AG10803 (cell line): ENCODE measurements around the gene PLCXD3.

ENCODE experiments used
- DNase-seq: peaks from one replicate; pipeline ENCODE4 v3.0.0; 2010; ENCODE audit warnings: low read depth
- H3K4me3 ChIP-seq: 2 replicates; pipeline ENCODE4 v1.5.1; 2011; ENCODE audit warnings: mild to moderate bottlenecking, low read length, control low read depth
- TF ChIP-seq, protein P1 (sequence below): conservative IDR thresholded peaks from 2 replicates; pipeline ENCODE4 v1.5.1; 2011; ENCODE audit warnings: mild to moderate bottlenecking, low read length, control low read depth, inconsistent platforms

The PLCXD3 gene

DNA sequence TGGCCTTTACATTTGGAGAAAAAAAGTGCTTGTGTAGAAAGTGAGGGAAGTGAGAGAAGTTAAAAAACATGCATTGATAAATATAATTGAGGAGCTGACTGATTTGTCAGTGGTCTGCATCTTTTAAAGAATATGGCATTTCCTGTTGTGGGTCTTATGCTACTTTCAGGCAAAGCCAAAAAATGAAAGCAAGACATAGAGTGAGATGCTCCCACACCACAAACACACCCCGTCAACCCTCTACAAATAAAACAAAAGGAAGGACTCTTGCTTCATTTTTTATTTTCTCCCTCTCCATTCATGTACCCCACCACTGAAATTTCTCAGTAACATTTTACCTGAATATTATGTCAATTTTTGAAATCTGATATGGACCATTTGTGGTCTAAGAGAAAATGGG is 22.1 kb upstream of the PLCXD3 start:
- H3K4me3 ChIP-seq: no peak overlapping the region
- TF ChIP-seq, protein P1, sequence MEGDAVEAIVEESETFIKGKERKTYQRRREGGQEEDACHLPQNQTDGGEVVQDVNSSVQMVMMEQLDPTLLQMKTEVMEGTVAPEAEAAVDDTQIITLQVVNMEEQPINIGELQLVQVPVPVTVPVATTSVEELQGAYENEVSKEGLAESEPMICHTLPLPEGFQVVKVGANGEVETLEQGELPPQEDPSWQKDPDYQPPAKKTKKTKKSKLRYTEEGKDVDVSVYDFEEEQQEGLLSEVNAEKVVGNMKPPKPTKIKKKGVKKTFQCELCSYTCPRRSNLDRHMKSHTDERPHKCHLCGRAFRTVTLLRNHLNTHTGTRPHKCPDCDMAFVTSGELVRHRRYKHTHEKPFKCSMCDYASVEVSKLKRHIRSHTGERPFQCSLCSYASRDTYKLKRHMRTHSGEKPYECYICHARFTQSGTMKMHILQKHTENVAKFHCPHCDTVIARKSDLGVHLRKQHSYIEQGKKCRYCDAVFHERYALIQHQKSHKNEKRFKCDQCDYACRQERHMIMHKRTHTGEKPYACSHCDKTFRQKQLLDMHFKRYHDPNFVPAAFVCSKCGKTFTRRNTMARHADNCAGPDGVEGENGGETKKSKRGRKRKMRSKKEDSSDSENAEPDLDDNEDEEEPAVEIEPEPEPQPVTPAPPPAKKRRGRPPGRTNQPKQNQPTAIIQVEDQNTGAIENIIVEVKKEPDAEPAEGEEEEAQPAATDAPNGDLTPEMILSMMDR: no peak

DNA sequence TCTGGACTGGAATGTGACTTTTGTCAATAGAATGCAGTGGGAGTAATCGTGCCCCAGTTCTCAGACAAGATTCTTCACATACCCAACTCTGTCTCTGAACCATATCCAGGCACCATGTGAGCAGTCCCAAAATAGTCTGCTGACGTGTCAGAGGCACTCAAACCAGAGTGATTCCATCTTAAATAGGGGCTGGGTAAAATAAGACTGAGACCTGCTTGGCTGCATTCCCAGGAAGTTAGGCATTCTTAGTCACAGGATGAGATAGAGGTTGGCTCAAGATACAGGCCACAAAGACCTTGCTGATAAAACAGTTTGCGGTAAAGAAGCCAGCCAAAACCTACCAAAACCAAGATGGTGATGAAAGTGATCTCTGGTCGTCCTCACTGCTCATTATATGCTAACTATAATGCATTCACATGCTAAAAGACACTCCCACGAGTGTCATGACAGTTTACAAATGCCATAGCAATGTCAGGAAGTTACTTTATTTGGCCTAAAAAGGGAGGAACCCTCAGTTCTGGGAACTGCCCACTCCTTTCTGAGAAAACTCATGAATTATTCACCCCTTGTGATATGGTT is 16.9 kb upstream of the PLCXD3 start:
- TF ChIP-seq, protein P1: no peak

More for the DNA sequence above, 22.1 kb upstream of the PLCXD3 start:
- DNase-seq: no peak

DNA sequence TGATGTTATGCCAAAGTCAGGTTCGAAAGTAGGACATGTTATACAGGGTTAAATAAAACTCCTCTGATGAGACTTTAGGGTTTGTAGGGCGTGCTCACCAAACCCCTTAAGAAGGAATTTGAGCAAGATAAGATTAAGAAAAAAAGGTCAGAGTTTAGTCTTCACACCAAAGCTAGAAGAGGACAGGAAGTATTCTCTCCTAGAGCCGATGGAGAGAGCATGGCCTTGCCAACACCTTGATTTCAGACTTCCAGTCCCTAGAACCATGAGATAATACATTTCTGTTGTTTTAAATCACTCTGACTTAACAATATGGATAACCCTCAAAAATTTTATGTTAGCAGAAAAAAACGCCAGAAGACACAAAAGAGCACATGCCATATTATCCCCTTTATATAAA is 16.3 kb upstream of the PLCXD3 start:
- TF ChIP-seq, protein P1: no peak
- no peak overlapping the region for H3K4me3 ChIP-seq
- no peak for DNase-seq

More for the DNA sequence above, 16.9 kb upstream of the PLCXD3 start:
- DNase-seq: peak; percentile 90
- H3K4me3 ChIP-seq: no peak overlapping the region

DNA sequence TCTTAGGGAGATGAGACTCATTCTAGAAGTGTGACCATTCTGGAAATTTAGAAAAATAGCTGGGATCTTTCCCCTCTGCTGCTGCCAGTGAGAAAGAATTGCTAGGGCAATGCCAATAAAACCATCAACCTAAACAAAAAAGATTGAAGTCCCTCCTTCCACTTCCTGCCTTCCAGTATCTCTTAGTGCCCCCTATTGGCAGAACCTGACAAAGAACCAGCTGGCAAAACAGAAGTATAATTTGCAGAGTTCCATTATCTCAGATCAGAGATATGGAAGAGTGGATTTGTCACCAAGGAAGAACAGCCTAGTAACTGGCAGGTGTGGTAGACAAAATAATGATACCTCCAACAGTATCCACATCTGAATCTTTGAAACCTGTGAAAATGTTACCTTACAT is 13.8 kb upstream of the PLCXD3 start:
- DNase-seq: no peak
- H3K4me3 ChIP-seq: no peak overlapping the region
- TF ChIP-seq, protein P1: no peak

DNA sequence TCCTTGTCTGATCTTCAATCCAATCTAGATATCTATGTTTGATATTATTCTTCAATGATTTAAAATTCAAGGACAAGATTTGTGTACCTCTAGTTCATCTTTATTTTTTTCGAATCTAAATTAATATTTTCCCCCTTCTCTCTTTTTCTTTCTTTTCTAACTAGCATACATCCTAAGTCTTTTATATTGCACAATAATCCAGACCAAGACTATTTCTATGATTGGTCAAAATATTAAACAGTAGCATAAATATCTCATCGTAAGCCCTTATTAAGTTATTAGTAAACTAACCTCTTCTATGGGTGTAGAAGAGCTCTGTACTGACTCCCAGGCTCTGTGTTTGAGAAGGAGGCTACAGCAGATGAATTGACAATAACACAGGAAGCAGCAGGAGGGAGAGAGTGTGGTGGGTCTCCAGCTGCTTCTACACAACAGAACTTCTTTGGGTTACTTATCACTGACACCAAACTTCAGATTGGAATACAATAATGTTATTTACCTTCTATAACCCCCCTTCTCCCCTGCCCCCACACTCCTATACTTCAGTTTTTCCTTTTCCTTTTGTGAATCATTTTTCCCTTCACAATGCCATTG is 11.9 kb upstream of the PLCXD3 start:
- TF ChIP-seq, protein P1: no peak
- DNase-seq: no peak
- no peak overlapping the region for H3K4me3 ChIP-seq

DNA sequence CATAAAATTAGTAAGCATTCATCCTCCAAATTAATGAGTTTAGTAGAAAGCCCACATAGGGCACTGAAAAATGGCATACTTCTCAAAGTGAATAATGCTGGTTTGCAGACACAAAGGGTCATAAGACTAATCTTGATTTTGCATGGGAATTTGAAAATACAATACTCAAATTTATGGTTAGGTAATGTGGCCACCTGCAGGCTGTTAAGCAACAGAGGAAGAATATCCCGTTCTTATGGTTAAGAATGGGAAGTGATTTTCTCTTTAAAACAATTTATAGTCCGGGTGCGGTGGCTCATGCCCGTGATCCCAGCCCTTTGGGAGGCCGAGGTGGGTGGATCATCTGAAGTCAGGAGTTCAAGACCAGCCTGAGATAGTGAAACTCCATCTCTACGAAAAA is 9.4 kb upstream of the PLCXD3 start:
- no peak for DNase-seq
- TF ChIP-seq, protein P1: no peak
- H3K4me3 ChIP-seq: no peak overlapping the region

DNA sequence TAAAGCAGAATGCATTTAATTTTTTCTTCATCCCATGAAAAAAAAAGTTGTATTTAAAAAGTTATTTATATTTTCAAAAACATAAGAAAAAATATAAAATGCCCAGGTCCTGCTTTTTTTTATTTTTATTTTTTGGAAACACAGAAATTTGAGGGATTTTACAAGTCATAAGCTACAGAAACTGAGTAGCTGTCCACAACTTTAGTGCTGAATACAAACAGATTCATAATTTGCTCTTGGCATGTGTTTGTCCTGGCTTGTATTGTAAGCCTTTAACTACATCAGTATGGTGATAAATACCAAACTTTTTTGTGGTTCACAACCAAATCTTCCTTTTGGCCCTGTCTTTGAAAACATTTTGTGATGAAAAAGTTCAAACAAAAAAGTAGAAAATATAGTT is 7.5 kb upstream of the PLCXD3 start:
- peak; percentile 7 for DNase-seq
- TF ChIP-seq, protein P1: no peak
- no peak overlapping the region for H3K4me3 ChIP-seq
